NCI-H1417 (cell line): ENCODE data around the gene STIM1.
"Not testable (repeated sequence)": the region's sequence is repeated elsewhere in the genome, so short reads cannot be mapped to it uniquely, and the experiment has no call there.

ENCODE experiments used
- DNase-seq, 3 experiments: peaks; one replicate each; lab custom pipeline; 2025; lab: John Stamatoyannopoulos, UW

STIM1 gene

GRCh38 chr11:4111834-4112233 is 256.4 kb downstream of the STIM1 start:
- DNase-seq, result no peak

- DNase-seq, result no peak
Observed at GRCh38 chr11:4115128-4115527, 259.7 kb downstream of the STIM1 start.

GRCh38 chr11:4118107-4118506 is 262.6 kb downstream of the STIM1 start:
- no peak for DNase-seq

- no peak for DNase-seq
Observed at GRCh38 chr11:4123218-4123617, 267.8 kb downstream of the STIM1 start.

- no peak for DNase-seq
Observed at GRCh38 chr11:4125141-4125540, 269.7 kb downstream of the STIM1 start.

- DNase-seq, result no peak
Observed at GRCh38 chr11:4127357-4127756, 271.9 kb downstream of the STIM1 start.

GRCh38 chr11:4130219-4130618 is 274.8 kb downstream of the STIM1 start:
- not testable (repeated sequence) for DNase-seq

GRCh38 chr11:4134806-4135205 is 279.3 kb downstream of the STIM1 start:
- no peak for DNase-seq

GRCh38 chr11:4138497-4138896 is 283.0 kb downstream of the STIM1 start:
- no peak for DNase-seq

- DNase-seq, result no peak
Observed at GRCh38 chr11:4140067-4140636, 284.7 kb downstream of the STIM1 start.
